Skin epidermis (tissue), 12 donors: Measurements from ENCODE around the gene PPP1R16B.
A peak's percentile ranks its signal among the peaks of the same experiment; 100 is the strongest.

Source experiments
- H3K27ac ChIP-seq, 21 experiments: fragments of 200-600 bp; sonication (generic) in 11 of 21; one replicate each; pipeline ENCODE4 v1.5.0; 2020; ENCODE audit warnings: mild to moderate bottlenecking in 3 of 21, inconsistent platforms in 2 of 21, moderate library complexity in 2 of 21
- H3K4me3 ChIP-seq, 7 experiments: fragments of 200-600 bp; sonication (generic) in 2 of 7; one replicate each; pipeline ENCODE4 v1.5.0; 2020; ENCODE audit warnings: inconsistent platforms in 2 of 7, mild to moderate bottlenecking in 2 of 7, moderate library complexity in 1 of 7

PPP1R16B gene

GRCh38 chr20:38866265-38867061, 61.0 kb downstream of the PPP1R16B start:
- Histone ChIP-seq H3K4me3 (no peak overlapping the region), H3K27ac (no peak overlapping the region)

DNA sequence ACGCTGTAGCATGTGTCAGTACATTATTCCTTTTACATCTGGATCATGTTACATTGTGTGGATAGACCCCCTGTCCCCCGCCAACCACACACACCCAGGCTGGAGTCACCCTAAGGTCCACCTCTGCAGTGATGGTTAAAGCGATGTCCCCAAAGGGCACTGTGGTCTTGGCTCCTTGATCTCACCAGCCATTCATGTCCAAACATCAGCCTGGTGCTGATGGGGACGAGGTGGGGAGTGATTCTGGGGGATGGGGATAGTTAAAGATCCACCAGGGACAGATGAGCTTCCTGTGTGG, 61.5 kb downstream of the PPP1R16B start:
- H3K27ac ChIP-seq = no peak overlapping the region
- H3K4me3 ChIP-seq = no peak overlapping the region

- H3K27ac ChIP-seq = peak overlapping the region in 6 of 21 experiments; percentile 3 to 96 (median 56)
These were observed 65.4 kb downstream of the PPP1R16B start for GRCh38 chr20:38870733-38871559.

DNA sequence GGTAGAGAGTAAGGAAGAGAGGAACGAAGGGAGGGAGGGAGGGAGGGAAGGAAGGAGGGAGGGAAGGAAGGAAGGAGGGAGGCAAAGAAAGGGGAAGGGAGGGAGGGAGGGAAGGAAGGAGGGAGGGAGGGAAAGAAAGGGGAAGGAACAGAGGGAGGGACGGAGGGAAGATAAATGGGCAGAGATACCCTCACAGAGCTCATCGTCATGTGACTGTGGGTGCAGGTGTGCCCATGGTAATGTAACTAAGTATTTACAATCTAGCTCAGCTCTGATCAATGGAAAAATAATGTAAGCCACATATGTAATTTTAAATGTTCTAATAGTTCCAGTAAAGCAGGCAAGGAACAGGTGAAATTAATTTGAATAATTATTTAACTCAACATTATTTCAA, 66.1 kb downstream of the PPP1R16B start:
- peak overlapping the region in 7 of 21 experiments; percentile 3 to 96 (median 84) for H3K27ac ChIP-seq

More at GRCh38 chr20:38870733-38871559, 65.4 kb downstream of the PPP1R16B start:
- no peak overlapping the region for H3K4me3 ChIP-seq

DNA sequence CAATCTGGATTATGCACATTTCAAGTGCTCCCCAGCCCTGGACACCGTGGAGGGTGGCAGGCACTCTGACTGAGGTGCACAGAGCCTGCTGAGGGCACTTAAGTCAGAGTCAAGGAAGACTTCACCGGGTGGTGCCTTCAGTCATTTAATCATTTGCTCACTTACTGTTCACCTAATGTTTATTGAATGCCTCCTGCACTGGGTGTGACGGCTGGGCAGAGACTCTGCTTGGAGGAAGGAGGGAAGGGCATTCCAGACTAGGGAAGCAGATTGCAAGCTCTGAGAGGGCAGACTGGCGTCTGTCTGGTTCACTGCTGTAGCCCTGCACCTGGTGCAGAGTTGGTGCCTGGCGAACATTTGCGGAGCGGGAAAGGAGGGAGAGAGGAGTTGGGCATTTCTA, 66.5 kb downstream of the PPP1R16B start:
- peak overlapping the region in 13 of 21 experiments; percentile 0 to 96 (median 61) for H3K27ac ChIP-seq
- H3K4me3 ChIP-seq = no peak overlapping the region

More for the DNA sequence above, 66.1 kb downstream of the PPP1R16B start:
- H3K4me3 ChIP-seq = no peak overlapping the region

GRCh38 chr20:38872491-38873049, 67.1 kb downstream of the PPP1R16B start:
- Histone ChIP-seq H3K4me3 (no peak overlapping the region), H3K27ac (peak overlapping the region in 14 of 21 experiments; percentile 0 to 96 (median 60))

GRCh38 chr20:38873050-38873581, 67.6 kb downstream of the PPP1R16B start:
- Histone ChIP-seq H3K27ac (peak overlapping the region in 14 of 21 experiments; percentile 0 to 96 (median 66)), H3K4me3 (no peak overlapping the region)

DNA sequence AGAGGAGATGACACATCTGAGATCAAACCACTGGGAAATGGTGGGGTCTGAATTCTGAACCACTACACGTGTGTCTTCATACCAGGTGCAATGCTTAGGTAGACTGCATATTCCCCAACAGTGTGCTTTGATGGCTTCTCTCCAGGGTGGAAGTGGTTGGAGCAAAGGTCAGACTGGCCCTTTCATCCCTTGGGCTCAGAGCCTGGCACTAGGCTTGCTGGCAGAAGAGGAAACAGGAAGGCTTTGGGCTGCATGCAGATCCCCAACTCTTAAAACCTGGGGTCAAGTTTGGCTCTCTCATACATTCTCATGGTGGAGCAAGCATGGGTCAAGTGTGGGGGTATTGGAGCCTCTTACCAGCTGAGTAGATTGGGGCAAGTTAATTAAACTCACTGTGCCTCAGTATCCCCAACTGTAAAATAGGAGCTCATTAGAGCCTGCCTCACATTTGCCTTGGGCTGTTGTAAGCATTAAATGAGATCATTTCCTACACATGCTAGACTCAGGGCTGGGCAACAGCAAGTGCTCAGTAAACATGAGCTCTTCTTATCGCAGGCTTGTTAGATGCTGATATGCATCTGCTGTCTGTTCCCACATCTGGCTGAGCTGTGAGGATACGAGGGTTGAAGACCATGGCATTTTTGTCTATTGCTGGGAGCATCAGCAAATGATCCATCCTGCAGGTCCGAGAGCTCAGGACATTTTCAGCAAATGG, 69.1 kb downstream of the PPP1R16B start:
- Histone ChIP-seq H3K27ac (peak overlapping the region in 13 of 21 experiments; percentile 29 to 96 (median 68)), H3K4me3 (peak overlapping the region in 1 of 7 experiments; percentile 1)

DNA sequence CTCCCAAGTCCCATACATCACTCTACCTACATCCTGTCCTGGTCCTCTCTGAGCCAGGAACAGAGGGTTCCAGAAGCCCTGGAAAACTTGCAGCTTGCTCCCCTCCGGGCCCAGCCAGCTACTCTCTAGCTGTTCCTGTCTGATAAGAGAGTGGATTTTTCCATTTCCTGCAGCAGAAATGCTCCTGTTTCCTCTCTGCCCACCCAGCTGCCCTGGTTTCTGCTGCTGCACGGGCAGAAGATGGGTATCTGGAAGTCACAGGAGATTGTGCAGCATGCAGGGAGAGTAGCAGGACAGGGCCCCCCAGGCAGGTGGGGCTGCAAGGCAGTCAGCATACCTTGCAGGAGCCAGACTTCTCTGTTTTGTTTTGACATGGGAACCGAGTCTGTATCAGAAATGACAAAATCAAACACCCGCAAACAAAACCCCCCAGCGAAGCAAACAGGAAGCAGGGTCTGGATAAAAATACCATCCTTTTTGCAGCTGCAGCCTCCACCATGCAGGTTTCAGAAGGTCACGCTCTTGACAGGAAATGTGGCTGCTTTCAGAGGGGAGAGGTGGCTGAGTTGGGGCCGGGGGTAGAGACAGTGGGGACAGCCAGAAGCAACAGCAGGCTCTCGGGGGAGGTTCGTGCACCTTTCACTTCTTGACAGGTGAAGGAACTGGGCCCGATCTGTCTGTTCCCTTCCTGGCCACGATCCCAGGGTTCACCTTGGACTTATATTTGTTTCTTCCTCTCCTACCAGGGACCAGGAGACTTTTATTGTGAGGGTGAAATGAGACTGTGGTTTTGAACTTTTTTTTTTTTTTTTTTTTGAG, 69.9 kb downstream of the PPP1R16B start:
- Histone ChIP-seq H3K4me3 (peak overlapping the region in 1 of 7 experiments; percentile 1), H3K27ac (peak overlapping the region in 14 of 21 experiments; percentile 29 to 96 (median 68))

DNA sequence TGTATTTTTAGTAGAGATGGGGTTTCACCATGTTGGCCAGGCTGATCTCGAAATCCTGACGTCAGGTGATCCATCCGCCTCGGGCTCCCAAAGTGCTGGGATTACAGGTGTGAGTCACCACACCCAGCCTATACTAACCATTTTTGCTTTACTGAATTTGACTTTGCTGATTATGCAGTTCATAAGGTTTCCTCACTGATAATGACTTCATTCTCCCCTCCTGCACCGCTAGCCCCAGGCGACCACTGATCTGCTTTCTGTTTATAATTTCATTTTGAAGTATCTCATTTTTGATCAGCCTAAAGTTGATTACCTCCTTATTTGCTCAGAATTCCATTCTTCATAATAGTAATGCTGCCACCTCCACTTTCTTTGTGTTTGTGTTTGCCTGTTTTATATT, 72.0 kb downstream of the PPP1R16B start:
- H3K27ac ChIP-seq = no peak overlapping the region
- H3K4me3 ChIP-seq = no peak overlapping the region

GRCh38 chr20:38878866-38879265, 73.4 kb downstream of the PPP1R16B start:
- H3K27ac ChIP-seq = no peak overlapping the region
- H3K4me3 ChIP-seq = no peak overlapping the region

GRCh38 chr20:38880952-38881735, 75.6 kb downstream of the PPP1R16B start:
- no peak overlapping the region for H3K4me3 ChIP-seq
- H3K27ac ChIP-seq = no peak overlapping the region

DNA sequence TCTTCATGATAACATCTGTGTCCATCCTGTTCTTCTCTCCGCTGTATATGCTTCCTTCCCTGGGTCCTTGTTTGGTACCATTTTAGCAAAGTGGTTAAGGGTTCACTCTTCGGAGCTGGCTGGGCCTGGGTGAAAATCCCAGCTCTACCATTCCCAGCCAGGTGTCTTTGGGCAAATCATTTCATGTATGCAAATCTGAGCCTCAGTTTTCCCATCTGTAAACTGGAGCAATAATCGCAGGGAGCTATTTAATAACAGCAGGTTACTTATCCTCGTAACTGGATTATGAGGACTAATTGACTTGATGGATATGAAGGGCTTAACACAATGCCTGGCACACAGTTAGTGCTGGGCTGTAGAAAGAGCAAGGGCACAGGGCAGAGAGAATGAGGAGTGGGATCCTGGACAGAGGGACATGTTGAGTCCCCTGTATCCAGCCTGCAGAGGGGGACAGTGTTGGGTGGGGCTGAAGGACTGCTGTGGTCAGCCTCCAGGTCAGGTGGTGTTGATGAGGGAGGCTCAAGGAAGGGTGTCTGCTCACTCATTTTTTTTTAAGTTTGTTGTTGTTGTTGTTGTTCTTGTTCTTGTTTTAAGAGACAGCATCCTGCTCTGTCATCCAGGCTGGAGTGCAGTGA, 76.4 kb downstream of the PPP1R16B start:
- no peak overlapping the region for H3K27ac ChIP-seq
- no peak overlapping the region for H3K4me3 ChIP-seq

- H3K27ac ChIP-seq = peak overlapping the region in 2 of 21 experiments; percentile 35 to 42
- no peak overlapping the region for H3K4me3 ChIP-seq
These were observed 77.1 kb downstream of the PPP1R16B start for GRCh38 chr20:38882600-38882999.

DNA sequence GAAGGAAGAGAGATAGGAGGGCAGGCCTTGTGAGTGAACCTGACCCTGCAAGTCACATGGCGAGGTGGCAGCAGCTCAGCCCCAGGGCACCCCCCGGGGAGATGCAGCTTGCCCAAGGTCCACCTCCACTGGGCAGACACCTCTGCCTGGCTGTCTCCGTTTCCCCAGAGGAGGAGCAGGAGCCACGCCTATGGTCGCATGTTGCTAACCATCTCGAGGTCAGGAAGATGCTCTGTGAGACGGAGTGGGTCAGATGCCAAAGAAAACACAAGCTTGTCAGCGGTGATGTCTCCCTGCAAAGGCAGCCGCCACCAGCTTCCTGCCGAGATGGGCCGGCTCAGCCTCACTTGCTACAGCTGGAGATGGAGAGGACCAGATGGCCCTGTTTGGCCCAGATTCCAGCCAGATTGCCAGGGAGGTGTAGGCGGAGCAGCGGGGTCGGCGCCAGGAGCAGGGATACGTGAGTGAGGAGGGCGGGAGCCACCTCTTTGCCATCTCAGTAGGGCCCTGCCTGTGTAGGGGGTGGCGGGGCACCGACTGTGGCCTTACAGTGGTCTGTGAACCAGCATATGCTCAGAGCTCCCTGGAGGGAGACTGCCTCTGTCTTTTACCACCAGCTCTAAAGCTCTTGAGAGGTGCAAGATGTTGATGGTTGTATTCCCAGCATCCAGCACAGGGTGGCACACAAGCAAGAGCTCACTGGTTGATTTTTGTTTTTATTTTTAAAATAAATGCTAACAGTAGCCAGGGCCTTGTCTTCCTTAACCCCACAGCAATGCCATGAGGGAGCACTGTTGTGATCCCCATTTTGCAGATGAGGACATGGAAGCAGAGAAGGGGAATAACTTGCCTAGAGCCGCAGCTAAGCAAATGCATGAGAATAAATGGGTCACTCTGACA, 77.8 kb downstream of the PPP1R16B start:
- Histone ChIP-seq H3K4me3 (no peak overlapping the region), H3K27ac (peak overlapping the region in 3 of 21 experiments; percentile 19 to 42 (median 35))

- no peak overlapping the region for H3K4me3 ChIP-seq
- peak overlapping the region in 2 of 21 experiments; percentile 3 to 19 for H3K27ac ChIP-seq
These were observed 78.7 kb downstream of the PPP1R16B start for GRCh38 chr20:38883981-38884733.
